Central memory CD4-positive, alpha-beta T cell (primary cell): ENCODE results near the gene SMARCAL1.
"Not testable (repeated sequence)": the region's sequence is repeated elsewhere in the genome, so short reads cannot be mapped to it uniquely, and the experiment has no call there.

Experiments used
- DNase-seq: peaks from one replicate; pipeline ENCODE4 v3.0.0; 2022

SMARCAL1 gene

GRCh38 chr2:216503159-216503629, 90.9 kb downstream of the SMARCAL1 start:
- no peak for DNase-seq

DNA sequence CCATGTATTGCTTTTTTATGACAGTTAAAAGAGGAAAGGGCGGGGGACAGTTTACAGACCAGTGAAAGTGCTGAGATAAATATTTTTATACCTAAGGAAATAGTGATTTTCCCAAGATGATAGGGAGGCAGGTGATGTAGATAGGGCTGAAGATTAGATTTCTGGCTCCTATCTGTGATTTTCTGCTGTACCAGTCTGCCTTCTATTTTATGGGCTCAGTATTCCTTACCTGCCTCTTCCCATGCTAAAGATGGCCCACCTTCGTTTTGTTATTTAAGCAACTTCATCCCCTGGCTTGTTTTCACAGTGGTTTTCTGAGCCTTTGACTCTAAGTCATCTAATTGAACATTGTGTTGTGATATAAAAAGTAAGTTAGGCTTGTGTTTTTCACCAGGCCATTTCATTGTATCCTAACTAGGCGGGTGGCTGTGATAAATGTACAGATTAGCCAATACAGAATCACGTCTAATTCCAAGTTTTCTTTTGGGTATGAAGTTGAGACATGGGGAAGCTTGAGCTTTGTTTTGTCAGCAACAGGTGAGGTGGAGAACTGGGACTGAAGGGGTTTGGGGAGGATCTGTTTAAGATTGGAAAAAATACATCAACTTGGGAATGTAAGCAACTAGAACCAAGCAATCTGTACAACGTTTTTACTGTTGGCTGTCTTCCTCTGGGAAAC, 91.6 kb downstream of the SMARCAL1 start:
- no peak for DNase-seq

DNA sequence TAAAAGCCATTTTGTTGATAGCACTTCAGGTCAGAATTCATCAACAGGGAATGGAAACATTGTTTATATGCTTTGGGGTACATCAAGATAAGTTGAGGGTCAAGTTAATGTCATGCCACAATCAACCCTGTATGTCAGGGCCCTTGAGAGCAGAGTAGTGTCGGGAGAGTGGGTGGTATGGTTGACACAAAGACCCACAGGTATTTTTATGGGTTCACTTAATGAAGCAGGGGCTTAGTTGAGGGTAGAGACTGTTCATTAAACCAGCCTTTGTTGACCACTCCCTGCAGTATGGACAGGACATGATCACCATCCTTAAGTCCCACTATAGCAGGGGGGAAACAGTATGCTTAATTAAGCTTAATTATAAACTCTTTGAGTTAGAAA, 92.1 kb downstream of the SMARCAL1 start:
- no peak for DNase-seq

DNA sequence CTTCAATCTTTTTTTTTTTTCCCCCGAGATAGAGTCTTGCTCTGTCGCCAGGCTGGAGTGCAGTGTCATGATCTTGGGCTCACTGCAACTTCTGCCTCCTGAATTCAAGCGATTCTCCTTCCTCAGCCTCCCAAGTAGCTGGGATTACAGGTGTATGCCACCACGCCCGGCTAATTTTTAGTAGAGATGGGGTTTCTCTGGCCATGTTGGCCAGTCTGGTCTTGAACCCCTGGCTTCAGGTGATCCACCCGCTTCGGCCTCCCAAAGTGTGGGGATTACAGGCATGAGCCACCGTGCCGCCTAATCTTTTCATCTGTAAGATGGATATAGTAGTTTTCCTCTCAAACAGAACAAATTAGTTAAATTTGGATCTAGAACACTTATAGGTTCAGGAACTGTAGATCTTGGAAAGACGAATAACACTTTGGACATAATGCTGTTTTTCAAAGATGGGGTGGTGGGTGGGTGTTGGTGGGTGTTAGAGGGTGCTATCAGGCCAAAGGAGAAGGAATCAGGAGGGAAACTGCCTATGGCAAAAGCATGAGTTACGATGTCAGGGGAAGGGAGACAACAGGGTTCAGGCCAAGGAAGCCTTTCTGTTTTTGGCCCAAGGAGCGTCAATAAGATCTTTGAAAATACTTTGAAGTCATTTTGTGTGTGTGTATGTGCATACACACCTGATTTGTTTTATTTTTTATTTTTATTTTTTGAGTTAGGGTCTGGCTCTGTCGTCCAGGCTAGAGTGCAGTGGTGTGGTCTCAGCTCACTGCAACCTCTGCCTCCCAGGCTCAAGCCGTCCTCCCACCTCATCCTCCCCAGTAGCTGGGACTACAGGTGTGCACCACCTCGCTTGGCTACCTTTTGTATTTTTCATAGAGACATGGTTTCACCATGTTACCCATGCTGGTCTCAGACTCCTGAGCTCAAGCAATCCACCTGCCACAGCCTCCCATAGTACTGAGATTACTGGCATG, 93.1 kb downstream of the SMARCAL1 start:
- DNase-seq: no peak

- no peak for DNase-seq
Observed at GRCh38 chr2:216507220-216508160, 95.2 kb downstream of the SMARCAL1 start.

DNA sequence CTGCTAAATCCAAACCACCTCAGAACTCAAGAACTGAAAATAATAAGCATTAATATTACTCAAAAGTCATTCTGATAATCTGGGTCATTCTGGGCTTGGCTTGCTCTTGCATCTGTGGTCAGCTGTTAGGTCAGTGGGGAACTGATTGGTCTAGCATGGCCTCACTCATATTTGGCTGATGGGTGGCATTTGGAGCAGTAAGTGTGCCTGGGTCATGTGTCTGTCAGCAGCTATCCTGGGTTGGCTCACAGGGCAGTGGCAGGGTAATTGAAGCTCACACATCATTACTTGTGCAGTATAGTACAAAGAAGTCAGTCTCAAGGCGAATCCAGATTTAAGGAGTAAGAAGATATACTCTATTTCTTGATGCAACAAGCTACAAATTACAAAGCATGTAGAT, 95.9 kb downstream of the SMARCAL1 start:
- no peak for DNase-seq

DNA sequence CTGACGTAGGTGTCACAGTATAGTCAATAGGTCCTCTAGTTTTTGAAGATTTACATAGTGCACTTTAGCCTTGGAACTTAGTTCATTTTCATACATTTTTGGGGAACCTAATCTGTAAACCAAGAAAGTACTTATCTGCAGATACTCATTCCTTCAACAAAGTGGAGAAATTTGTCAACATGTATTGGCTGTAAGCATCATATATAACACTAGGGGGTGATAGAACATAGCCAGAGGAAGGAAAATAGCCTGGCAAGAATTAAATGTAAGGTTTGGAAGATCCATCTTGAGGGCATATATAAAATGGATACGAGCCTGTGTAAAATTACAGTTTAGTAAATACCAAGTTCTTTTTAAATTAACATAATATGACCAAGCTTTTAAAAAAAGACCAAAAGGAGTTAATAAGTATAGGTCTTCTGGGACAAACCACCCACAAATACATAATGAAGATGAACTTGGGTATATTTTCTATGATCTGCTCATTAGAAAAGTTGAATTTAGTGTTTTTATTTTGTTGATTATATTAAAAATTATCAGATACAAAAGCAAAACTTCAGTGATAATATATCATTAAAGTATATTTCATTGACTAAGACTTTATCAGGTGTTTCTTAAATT, 104.6 kb downstream of the SMARCAL1 start:
- DNase-seq: no peak

GRCh38 chr2:216517447-216518225, 105.4 kb downstream of the SMARCAL1 start:
- no peak for DNase-seq

DNA sequence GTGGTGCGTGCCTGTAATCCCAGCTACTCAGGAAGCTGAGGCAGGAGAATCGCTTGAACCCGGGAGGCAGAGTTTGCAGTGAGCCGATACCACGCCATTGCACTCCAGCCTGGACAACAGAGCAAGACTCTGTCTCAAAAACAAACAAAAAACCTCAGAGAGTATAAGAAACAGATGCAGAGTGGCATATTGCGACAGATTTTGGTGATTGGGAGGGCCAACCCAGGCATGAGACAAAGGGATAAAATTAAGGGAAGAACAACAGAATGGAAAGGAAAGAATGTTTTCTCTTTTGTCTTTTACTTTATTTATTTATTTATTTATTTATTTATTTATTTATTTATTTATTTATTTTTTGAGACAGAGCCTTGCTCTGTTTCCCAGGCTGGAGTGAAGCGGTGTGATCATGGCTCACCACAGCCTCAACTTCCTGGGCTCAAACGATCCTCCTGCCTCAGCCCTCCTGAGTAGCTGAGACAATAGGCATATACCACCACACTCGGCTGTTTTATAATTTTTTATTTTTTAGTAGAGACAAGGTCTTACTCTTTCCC, 106.4 kb downstream of the SMARCAL1 start:
- DNase-seq: not testable (repeated sequence)

DNA sequence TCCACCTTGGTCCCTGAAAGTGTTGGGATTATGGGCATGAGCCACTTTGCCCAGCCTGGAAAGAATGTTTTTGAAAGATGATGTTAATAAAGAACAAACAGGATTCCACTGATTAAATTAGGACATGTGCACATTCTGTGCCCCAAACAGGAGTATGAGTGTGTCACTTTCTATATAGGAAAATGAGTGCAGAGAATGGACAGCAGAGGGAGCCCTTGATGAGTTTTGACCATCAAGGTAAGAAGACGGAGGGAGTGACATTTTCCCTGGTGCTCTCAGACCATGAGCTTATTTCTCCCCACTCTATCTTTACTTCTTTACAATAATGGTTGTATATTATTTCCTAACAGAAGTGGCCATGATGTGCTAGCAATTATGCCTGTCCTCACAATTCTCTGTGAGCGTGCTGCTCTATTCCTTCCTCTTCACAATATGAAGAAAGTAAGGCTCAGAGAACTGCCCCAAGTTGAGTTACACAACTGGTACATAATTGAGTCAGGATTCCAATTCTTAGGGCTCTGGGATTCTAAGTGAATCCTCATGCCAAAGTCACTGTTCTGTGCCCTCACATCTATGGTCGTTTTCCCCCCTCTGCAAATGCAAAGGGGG, 107.0 kb downstream of the SMARCAL1 start:
- DNase-seq: peak; percentile 13

DNA sequence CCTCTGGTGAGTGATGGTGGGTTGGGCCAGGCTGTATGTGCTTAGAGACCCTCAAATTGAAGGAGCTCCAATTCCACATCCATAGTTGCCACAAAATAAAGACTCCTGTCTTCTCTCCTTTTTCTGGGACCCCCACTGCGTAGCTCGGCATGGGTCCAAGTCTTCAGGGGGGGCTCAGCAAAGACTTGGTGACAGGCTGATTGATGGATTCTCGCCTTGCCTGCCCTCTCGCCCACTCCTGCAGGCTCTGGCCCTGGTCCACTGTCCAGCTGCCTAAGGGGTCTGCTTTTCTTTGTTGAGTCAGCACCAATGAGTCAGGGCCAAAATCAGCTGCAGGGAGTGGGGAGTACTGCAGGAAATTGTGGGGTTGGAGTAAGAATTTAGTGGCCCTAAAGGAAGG, 107.8 kb downstream of the SMARCAL1 start:
- DNase-seq: no peak

DNA sequence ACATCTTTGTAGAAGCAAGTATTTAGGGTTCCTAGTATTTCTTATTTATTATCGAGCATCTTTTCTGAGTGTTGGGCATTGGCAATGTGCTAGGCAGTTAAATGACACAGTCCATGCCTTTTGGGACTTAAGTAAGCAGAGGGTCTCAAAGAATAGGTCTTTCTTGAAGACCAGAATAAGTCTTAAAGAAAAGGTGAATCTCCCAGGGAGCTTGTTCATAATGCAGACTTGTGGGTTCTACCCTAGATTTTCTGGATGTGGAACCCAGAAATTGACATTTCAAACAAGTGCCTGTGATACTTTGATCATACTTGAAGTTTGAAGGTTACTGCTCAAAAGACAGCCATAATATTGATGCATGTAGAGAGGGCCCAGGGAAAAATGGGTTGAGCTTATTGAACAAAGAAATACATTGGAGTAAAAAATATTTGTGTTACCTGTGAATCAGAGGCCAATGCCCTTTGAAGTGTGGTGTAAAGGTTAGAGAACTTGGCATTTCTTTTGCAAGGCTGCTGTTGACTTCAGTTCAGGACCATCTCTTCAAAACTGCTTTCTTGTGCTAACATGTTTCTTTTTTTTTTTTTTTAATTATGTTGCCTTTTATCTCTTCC, 110.7 kb downstream of the SMARCAL1 start:
- DNase-seq: no peak

DNA sequence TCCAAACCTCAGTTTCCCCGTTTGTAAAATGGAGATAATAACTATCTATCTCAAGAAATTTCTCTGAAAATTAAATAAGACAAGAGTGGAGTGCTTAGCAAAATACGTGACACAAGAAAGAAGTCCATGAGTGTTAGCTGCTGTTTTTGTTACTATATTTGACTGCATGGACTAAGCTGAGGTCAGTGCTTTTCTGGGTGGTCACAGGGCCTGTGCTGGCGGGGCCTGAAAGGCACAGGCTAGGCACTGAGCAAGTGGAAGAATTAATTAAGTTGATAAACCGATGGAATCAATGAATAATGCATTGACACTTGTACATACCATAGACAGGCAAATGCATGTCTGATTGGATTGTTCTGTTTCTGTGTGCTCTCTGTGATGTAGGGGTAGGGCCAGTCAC, 113.7 kb downstream of the SMARCAL1 start:
- DNase-seq: no peak

- no peak for DNase-seq
Observed at GRCh38 chr2:216526939-216527338, 114.7 kb downstream of the SMARCAL1 start.

GRCh38 chr2:216527600-216527999, 115.3 kb downstream of the SMARCAL1 start:
- no peak for DNase-seq

DNA sequence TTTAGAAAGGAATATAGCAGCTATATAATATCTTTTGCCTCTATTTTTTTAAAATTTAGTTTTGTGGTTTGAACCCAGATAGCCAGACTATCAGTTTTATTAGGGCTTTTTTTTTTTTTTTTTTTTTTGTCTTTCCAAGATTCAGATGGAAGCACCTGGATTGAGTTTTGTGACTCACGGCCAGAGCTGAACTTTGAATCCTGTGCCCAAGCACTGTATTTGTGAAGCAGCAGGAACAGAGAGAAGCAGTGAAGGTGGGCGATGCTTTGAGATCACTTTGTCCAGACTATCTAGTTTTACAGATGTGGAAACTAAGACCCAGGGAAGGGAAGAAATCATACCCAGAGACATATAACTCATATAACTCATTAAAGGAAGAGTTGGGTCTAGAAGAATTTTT, 120.3 kb downstream of the SMARCAL1 start:
- no peak for DNase-seq
